ENCODE measurements around the gene PSME2. TPM values are rescaled to one million over a fixed set of nuclear protein-coding genes. Genes with fewer than 3 reads are reported as not detected.

The PSME2 gene
- total and polyA plus RNA-seq, 2 of the 13 experiments (the other 11 are each of a cell fraction or from before 2014, with no cell fraction given), result 332 to 716 TPM

DNA sequence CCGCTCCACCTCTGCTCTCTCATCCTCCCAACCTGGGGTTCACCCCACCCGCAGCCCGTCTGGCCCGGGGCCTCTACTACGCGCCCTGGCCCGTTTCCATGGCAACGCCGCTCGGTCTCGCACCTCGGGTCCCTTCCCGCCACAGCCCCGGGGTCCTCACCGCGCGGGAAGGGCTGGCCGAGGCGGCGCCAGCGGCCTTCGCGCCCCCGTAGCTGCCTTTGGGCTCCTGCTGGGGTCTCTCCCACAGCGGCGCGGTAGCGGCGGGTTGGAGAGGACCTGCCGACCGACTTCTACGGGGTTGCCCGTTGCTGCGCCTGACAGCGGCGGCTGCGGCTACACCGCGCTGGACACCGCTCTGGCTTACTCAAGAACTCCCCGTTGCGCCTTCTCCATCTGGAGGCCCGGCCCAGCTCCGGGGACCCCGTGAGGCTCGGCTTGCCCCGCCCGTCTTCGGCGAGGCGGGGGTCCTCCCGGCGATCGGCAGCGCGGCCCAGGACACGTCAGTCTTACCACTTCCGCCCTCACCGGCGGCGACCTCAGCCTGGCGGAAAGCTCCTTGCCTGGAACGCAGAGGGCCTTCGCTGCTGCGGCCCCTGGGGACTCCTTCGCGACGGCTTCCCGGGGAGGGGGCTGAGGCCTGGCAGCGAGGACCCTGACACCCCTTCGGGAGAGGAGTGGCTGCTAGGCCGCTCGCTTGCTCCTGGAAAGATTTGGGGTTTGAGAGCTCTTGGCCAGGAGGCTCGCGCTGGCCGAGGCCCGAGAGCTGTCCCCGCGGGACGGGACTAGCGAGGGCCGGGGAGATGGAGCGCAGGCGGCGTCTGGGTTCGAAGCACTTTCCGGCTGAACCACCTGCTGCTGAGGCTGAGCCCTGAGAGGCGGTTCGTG lies 49.0 kb upstream of the PSME2 start, which contains the start of gene TM9SF1 (continued):
- TF ChIP-seq, protein P1, sequence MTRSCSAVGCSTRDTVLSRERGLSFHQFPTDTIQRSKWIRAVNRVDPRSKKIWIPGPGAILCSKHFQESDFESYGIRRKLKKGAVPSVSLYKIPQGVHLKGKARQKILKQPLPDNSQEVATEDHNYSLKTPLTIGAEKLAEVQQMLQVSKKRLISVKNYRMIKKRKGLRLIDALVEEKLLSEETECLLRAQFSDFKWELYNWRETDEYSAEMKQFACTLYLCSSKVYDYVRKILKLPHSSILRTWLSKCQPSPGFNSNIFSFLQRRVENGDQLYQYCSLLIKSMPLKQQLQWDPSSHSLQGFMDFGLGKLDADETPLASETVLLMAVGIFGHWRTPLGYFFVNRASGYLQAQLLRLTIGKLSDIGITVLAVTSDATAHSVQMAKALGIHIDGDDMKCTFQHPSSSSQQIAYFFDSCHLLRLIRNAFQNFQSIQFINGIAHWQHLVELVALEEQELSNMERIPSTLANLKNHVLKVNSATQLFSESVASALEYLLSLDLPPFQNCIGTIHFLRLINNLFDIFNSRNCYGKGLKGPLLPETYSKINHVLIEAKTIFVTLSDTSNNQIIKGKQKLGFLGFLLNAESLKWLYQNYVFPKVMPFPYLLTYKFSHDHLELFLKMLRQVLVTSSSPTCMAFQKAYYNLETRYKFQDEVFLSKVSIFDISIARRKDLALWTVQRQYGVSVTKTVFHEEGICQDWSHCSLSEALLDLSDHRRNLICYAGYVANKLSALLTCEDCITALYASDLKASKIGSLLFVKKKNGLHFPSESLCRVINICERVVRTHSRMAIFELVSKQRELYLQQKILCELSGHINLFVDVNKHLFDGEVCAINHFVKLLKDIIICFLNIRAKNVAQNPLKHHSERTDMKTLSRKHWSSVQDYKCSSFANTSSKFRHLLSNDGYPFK (CRISPR knock-in tag; IDR thresholded peaks at IDR 0.05; ENCODE audit: borderline replicate concordance), result peak; percentile 99
- peak; percentile 93 for TF ChIP-seq ZMYM2 (CRISPR knock-in tag; IDR thresholded peaks at IDR 0.05)
- TF ChIP-seq CBX2 (IDR thresholded peaks at IDR 0.05; ENCODE audit: low read depth, low read length), result no peak
- TF ChIP-seq CBX2 (CRISPR knock-in tag; IDR thresholded peaks at IDR 0.05; ENCODE audit: low read depth), result 0 out of 2 replicates have a peak, but pooled peaks have one; percentile 93
- TF ChIP-seq, protein P2, sequence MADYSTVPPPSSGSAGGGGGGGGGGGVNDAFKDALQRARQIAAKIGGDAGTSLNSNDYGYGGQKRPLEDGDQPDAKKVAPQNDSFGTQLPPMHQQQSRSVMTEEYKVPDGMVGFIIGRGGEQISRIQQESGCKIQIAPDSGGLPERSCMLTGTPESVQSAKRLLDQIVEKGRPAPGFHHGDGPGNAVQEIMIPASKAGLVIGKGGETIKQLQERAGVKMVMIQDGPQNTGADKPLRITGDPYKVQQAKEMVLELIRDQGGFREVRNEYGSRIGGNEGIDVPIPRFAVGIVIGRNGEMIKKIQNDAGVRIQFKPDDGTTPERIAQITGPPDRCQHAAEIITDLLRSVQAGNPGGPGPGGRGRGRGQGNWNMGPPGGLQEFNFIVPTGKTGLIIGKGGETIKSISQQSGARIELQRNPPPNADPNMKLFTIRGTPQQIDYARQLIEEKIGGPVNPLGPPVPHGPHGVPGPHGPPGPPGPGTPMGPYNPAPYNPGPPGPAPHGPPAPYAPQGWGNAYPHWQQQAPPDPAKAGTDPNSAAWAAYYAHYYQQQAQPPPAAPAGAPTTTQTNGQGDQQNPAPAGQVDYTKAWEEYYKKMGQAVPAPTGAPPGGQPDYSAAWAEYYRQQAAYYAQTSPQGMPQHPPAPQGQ (CRISPR knock-in tag; IDR thresholded peaks at IDR 0.05; ENCODE audit: borderline replicate concordance), result peak; percentile 97; the same call in 1 of the 2 replicates
- TF ChIP-seq DMAP1 (CRISPR knock-in tag; IDR thresholded peaks at IDR 0.05), result peak; percentile 100
- TF ChIP-seq ATF7-NPFF (CRISPR knock-in tag; IDR thresholded peaks at IDR 0.05; ENCODE audit: low read depth), result peak; percentile 98
- peak; percentile 60 for TF ChIP-seq NFYC (CRISPR knock-in tag; IDR thresholded peaks at IDR 0.05)
- TF ChIP-seq, protein P3, sequence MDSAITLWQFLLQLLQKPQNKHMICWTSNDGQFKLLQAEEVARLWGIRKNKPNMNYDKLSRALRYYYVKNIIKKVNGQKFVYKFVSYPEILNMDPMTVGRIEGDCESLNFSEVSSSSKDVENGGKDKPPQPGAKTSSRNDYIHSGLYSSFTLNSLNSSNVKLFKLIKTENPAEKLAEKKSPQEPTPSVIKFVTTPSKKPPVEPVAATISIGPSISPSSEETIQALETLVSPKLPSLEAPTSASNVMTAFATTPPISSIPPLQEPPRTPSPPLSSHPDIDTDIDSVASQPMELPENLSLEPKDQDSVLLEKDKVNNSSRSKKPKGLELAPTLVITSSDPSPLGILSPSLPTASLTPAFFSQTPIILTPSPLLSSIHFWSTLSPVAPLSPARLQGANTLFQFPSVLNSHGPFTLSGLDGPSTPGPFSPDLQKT (CRISPR knock-in tag; IDR thresholded peaks at IDR 0.05; ENCODE audit: borderline replicate concordance), result peak; percentile 82; the same call in 1 of the 2 replicates
- peak; percentile 99 for TF ChIP-seq NR1H2 (CRISPR knock-in tag; IDR thresholded peaks at IDR 0.05; ENCODE audit: borderline replicate concordance, low read depth)
- TF ChIP-seq PRMT3 (CRISPR knock-in tag; IDR thresholded peaks at IDR 0.05; ENCODE audit: borderline replicate concordance, low read depth), result no peak
- TF ChIP-seq, protein P4, sequence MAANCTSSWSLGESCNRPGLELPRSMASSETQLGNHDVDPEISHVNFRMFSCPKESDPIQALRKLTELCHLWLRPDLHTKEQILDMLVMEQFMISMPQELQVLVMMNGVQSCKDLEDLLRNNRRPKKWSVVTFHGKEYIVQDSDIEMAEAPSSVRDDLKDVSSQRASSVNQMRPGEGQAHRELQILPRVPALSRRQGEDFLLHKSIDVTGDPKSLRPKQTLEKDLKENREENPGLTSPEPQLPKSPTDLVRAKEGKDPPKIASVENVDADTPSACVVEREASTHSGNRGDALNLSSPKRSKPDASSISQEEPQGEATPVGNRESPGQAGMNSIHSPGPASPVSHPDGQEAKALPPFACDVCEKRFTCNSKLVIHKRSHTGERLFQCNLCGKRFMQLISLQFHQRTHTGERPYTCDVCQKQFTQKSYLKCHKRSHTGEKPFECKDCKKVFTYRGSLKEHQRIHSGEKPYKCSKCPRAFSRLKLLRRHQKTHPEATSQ (CRISPR knock-in tag; IDR thresholded peaks at IDR 0.05; ENCODE audit: borderline replicate concordance), result peak; percentile 95; the same call in 1 of the 2 replicates
- TF ChIP-seq JUND (CRISPR knock-in tag; IDR thresholded peaks at IDR 0.05), result peak; percentile 85
- peak; percentile 84; the same call in 1 of the 2 replicates for TF ChIP-seq ZSCAN21 (CRISPR knock-in tag; IDR thresholded peaks at IDR 0.05; ENCODE audit: borderline replicate concordance)
- peak; percentile 80 for TF ChIP-seq BCL6 (CRISPR knock-in tag; IDR thresholded peaks at IDR 0.05)
- TF ChIP-seq ZFP37 (CRISPR knock-in tag; IDR thresholded peaks at IDR 0.05; ENCODE audit: borderline replicate concordance), result peak; percentile 72
- peak; percentile 99 for TF ChIP-seq TARDBP (CRISPR knock-in tag; IDR thresholded peaks at IDR 0.05)
- TF ChIP-seq, protein P5, sequence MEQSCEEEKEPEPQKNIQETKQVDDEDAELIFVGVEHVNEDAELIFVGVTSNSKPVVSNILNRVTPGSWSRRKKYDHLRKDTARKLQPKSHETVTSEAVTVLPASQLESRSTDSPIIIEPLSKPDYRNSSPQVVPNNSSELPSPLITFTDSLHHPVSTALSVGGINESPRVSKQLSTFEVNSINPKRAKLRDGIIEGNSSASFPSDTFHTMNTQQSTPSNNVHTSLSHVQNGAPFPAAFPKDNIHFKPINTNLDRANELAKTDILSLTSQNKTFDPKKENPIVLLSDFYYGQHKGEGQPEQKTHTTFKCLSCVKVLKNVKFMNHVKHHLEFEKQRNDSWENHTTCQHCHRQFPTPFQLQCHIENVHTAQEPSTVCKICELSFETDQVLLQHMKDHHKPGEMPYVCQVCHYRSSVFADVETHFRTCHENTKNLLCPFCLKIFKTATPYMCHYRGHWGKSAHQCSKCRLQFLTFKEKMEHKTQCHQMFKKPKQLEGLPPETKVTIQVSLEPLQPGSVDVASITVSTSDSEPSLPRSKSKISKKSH (CRISPR knock-in tag; IDR thresholded peaks at IDR 0.05; ENCODE audit: borderline replicate concordance), result peak; percentile 97
